ENCODE results near the gene SERPINA10. TPM values are rescaled to one million over a fixed set of nuclear protein-coding genes. Genes with fewer than 3 reads are reported as not detected.

The SERPINA10 gene
- total RNA-seq, 3 donors from 2014 or later, result not detected

GRCh38 chr14:94330857-94331256 is 37.8 kb upstream of the SERPINA10 start:
- TF ChIP-seq CTCF (IDR thresholded peaks at IDR 0.05) (no peak), POLR2A (IDR thresholded peaks at IDR 0.05) (no peak), POLR2AphosphoS5 (IDR thresholded peaks at IDR 0.05) (no peak)
- Histone ChIP-seq H3K4me1 (no peaks in the 10 kb centered on the region), H3K4me3 (no peak overlapping the region), H3K9me3 (peaks cover 0 to 5% of the 10 kb centered on the region in 2 donors), H3K27ac (no peak overlapping the region), H3K27me3 (no peaks in the 10 kb centered on the region), H3K36me3 (no peaks in the 10 kb centered on the region)
- intact Hi-C loops (cut with DNase I; ENCODE audit: low total_unique reads), result loop anchor here (10.0 kb wide), 1 partner anchor 404 kb away; no protein-coding TSS in a partner anchor
- no peak for DNase-seq (ENCODE audit: low spot score in 2 of 2)

- TF ChIP-seq CTCF (IDR thresholded peaks at IDR 0.05) (no peak), POLR2A (IDR thresholded peaks at IDR 0.05) (no peak), POLR2AphosphoS5 (IDR thresholded peaks at IDR 0.05) (no peak)
- Histone ChIP-seq H3K27ac (no peak overlapping the region), H3K4me3 (no peak overlapping the region), H3K4me1 (no peaks in the 10 kb centered on the region), H3K9me3 (peaks cover 0 to 5% of the 10 kb centered on the region in 2 donors), H3K27me3 (no peaks in the 10 kb centered on the region), H3K36me3 (no peaks in the 10 kb centered on the region)
- DNase-seq (ENCODE audit: low spot score in 2 of 2), result no peak
- intact Hi-C loops (cut with DNase I; ENCODE audit: low total_unique reads), result loop anchor here (10.0 kb wide), 1 partner anchor 404 kb away; no protein-coding TSS in a partner anchor
These were observed 37.4 kb upstream of the SERPINA10 start for GRCh38 chr14:94330432-94330831.

GRCh38 chr14:94329857-94330256 is 36.8 kb upstream of the SERPINA10 start:
- Histone ChIP-seq H3K27me3 (no peaks in the 10 kb centered on the region), H3K36me3 (no peaks in the 10 kb centered on the region), H3K27ac (no peak overlapping the region), H3K9me3 (peaks cover 0 to 5% of the 10 kb centered on the region in 2 donors), H3K4me1 (no peaks in the 10 kb centered on the region), H3K4me3 (no peak overlapping the region)
- DNase-seq (ENCODE audit: low spot score in 2 of 2), result no peak
- intact Hi-C loops (cut with DNase I; ENCODE audit: low total_unique reads), result loop anchor here (10.0 kb wide), 1 partner anchor 405 kb away; no protein-coding TSS in a partner anchor
- TF ChIP-seq POLR2A (IDR thresholded peaks at IDR 0.05), result no peak
- TF ChIP-seq CTCF (IDR thresholded peaks at IDR 0.05), result no peak
- TF ChIP-seq POLR2AphosphoS5 (IDR thresholded peaks at IDR 0.05), result no peak

- intact Hi-C loops (cut with DNase I; ENCODE audit: low total_unique reads), result no loop called here
- H3K27ac ChIP-seq, result no peak overlapping the region
- no peaks in the 10 kb centered on the region for H3K27me3 ChIP-seq
- no peak for DNase-seq (ENCODE audit: low spot score in 2 of 2)
- no peak overlapping the region for H3K4me3 ChIP-seq
- H3K4me1 ChIP-seq, result no peaks in the 10 kb centered on the region
- no peaks in the 10 kb centered on the region for H3K36me3 ChIP-seq
- peaks cover 0 to 5% of the 10 kb centered on the region in 2 donors for H3K9me3 ChIP-seq
- no peak for TF ChIP-seq POLR2AphosphoS5 (IDR thresholded peaks at IDR 0.05)
- no peak for TF ChIP-seq CTCF (IDR thresholded peaks at IDR 0.05)
- TF ChIP-seq POLR2A (IDR thresholded peaks at IDR 0.05), result no peak
These were observed 35.1 kb upstream of the SERPINA10 start for GRCh38 chr14:94328196-94328595.

GRCh38 chr14:94322648-94323570 is 29.8 kb upstream of the SERPINA10 start, which contains the start of gene SERPINA6:
Gene SERPINA6 (minus strand): TSS chr14:94323336. CDS start chr14:94314648, 8,688 bp downstream.
- intact Hi-C loops (cut with DNase I; ENCODE audit: low total_unique reads), result no loop called here

More at GRCh38 chr14:94322648-94323570, 29.8 kb upstream of the SERPINA10 start, which contains the start of gene SERPINA6:
- Histone ChIP-seq H3K9me3 (peaks cover 0 to 10% of the 10 kb centered on the region in 2 donors), H3K36me3 (no peaks in the 10 kb centered on the region), H3K4me1 (no peaks in the 10 kb centered on the region), H3K27ac (no peak within 1 kb of the TSS), H3K27me3 (no peaks in the 10 kb centered on the region), H3K4me3 (no peak within 1 kb of the TSS)
- TF ChIP-seq CTCF (IDR thresholded peaks at IDR 0.05) (no peak), POLR2A (IDR thresholded peaks at IDR 0.05) (no peak), POLR2AphosphoS5 (IDR thresholded peaks at IDR 0.05) (no peak)
- DNase-seq (ENCODE audit: low spot score in 2 of 2), result no peak

Measured in breast epithelium (tissue), 4 donors.